ENCODE results near the gene MBP. TPM values are rescaled to one million over a fixed set of nuclear protein-coding genes. Genes with fewer than 3 reads are reported as not detected.
"Not testable (repeated sequence)": the region's sequence is repeated elsewhere in the genome, so short reads cannot be mapped to it uniquely, and the experiment has no call there.

The MBP gene
- polyA plus RNA-seq, 1 donor: 28.8 TPM

- H3K36me3 ChIP-seq (ENCODE audit: control insufficient read depth, insufficient read depth, low read length): peaks cover 12% of the 10 kb centered on the region
- not testable (repeated sequence) for H3K27me3 ChIP-seq (ENCODE audit: control insufficient read depth, insufficient read depth, low read length); H3K4me3 ChIP-seq (ENCODE audit: low read length); H3K27ac ChIP-seq (ENCODE audit: low read length); DNase-seq; H3K9me3 ChIP-seq (ENCODE audit: control insufficient read depth, low read depth, low read length); H3K4me1 ChIP-seq (ENCODE audit: control insufficient read depth, insufficient read depth, low read length)
Measured at GRCh38 chr18:76967299-76967698, 165.3 kb downstream of the MBP start.

GRCh38 chr18:76965555-76966151, 166.9 kb downstream of the MBP start:
- H3K27ac ChIP-seq (ENCODE audit: low read length); H3K9me3 ChIP-seq (ENCODE audit: control insufficient read depth, low read depth, low read length); H3K4me1 ChIP-seq (ENCODE audit: control insufficient read depth, insufficient read depth, low read length); H3K27me3 ChIP-seq (ENCODE audit: control insufficient read depth, insufficient read depth, low read length); H3K4me3 ChIP-seq (ENCODE audit: low read length); DNase-seq: not testable (repeated sequence)
- WGBS (ENCODE audit: insufficient coverage, low lambda C conversion rate): no CpG with 5 or more reads among the region's 11 CpGs
- peaks cover 19% of the 10 kb centered on the region for H3K36me3 ChIP-seq (ENCODE audit: control insufficient read depth, insufficient read depth, low read length)

- no peak overlapping the region for H3K4me3 ChIP-seq (ENCODE audit: low read length)
- H3K27ac ChIP-seq (ENCODE audit: low read length): no peak overlapping the region
- H3K4me1 ChIP-seq (ENCODE audit: control insufficient read depth, insufficient read depth, low read length): no peaks in the 10 kb centered on the region
- H3K36me3 ChIP-seq (ENCODE audit: control insufficient read depth, insufficient read depth, low read length): peaks cover 32% of the 10 kb centered on the region
- WGBS (ENCODE audit: insufficient coverage, low lambda C conversion rate): 100% methylated on average over 1 of the region's 2 CpGs
- H3K27me3 ChIP-seq (ENCODE audit: control insufficient read depth, insufficient read depth, low read length): no peaks in the 10 kb centered on the region
- no peak for DNase-seq
- H3K9me3 ChIP-seq (ENCODE audit: control insufficient read depth, low read depth, low read length): no peaks in the 10 kb centered on the region
Measured at GRCh38 chr18:76963936-76964335, 168.6 kb downstream of the MBP start.

GRCh38 chr18:76962851-76963250, 169.7 kb downstream of the MBP start:
- Histone ChIP-seq H3K27me3 (ENCODE audit: control insufficient read depth, insufficient read depth, low read length) (no peaks in the 10 kb centered on the region), H3K4me1 (ENCODE audit: control insufficient read depth, insufficient read depth, low read length) (no peaks in the 10 kb centered on the region), H3K36me3 (ENCODE audit: control insufficient read depth, insufficient read depth, low read length) (peaks cover 41% of the 10 kb centered on the region), H3K4me3 (ENCODE audit: low read length) (no peak overlapping the region), H3K9me3 (ENCODE audit: control insufficient read depth, low read depth, low read length) (no peaks in the 10 kb centered on the region), H3K27ac (ENCODE audit: low read length) (no peak overlapping the region)
- DNase-seq: no peak
- 86% methylated on average over 1 of the region's 1 CpG for WGBS (ENCODE audit: insufficient coverage, low lambda C conversion rate)

- H3K4me3 ChIP-seq (ENCODE audit: low read length): no peak overlapping the region
- whole genome bisulfite sequencing (ENCODE audit: insufficient coverage, low lambda C conversion rate): 93% methylated on average over 3 of the region's 16 CpGs
- no peaks in the 10 kb centered on the region for H3K9me3 ChIP-seq (ENCODE audit: control insufficient read depth, low read depth, low read length)
- H3K4me1 ChIP-seq (ENCODE audit: control insufficient read depth, insufficient read depth, low read length): no peaks in the 10 kb centered on the region
- peaks cover 53% of the 10 kb centered on the region for H3K36me3 ChIP-seq (ENCODE audit: control insufficient read depth, insufficient read depth, low read length)
- no peaks in the 10 kb centered on the region for H3K27me3 ChIP-seq (ENCODE audit: control insufficient read depth, insufficient read depth, low read length)
- no peak for DNase-seq
- H3K27ac ChIP-seq (ENCODE audit: low read length): no peak overlapping the region
Measured at GRCh38 chr18:76960528-76961035, 172.0 kb downstream of the MBP start.

- Histone ChIP-seq H3K4me1 (ENCODE audit: control insufficient read depth, insufficient read depth, low read length) (no peaks in the 10 kb centered on the region), H3K36me3 (ENCODE audit: control insufficient read depth, insufficient read depth, low read length) (peaks cover 55% of the 10 kb centered on the region)
Measured at GRCh38 chr18:76959605-76960004, 173.0 kb downstream of the MBP start.

GRCh38 chr18:76958692-76959341, 173.8 kb downstream of the MBP start:
- DNase-seq: no peak
- Histone ChIP-seq H3K36me3 (ENCODE audit: control insufficient read depth, insufficient read depth, low read length) (peaks cover 55% of the 10 kb centered on the region), H3K27ac (ENCODE audit: low read length) (no peak overlapping the region), H3K4me3 (ENCODE audit: low read length) (no peak overlapping the region), H3K9me3 (ENCODE audit: control insufficient read depth, low read depth, low read length) (no peaks in the 10 kb centered on the region), H3K4me1 (ENCODE audit: control insufficient read depth, insufficient read depth, low read length) (no peaks in the 10 kb centered on the region), H3K27me3 (ENCODE audit: control insufficient read depth, insufficient read depth, low read length) (no peaks in the 10 kb centered on the region)
- WGBS (ENCODE audit: insufficient coverage, low lambda C conversion rate): no CpG with 5 or more reads among the region's 16 CpGs

More at GRCh38 chr18:76959605-76960004, 173.0 kb downstream of the MBP start:
- WGBS (ENCODE audit: insufficient coverage, low lambda C conversion rate): 100% methylated on average over 3 of the region's 8 CpGs
- no peaks in the 10 kb centered on the region for H3K9me3 ChIP-seq (ENCODE audit: control insufficient read depth, low read depth, low read length)
- H3K27me3 ChIP-seq (ENCODE audit: control insufficient read depth, insufficient read depth, low read length): no peaks in the 10 kb centered on the region
- H3K4me3 ChIP-seq (ENCODE audit: low read length): no peak overlapping the region
- no peak for DNase-seq
- no peak overlapping the region for H3K27ac ChIP-seq (ENCODE audit: low read length)

- no peaks in the 10 kb centered on the region for H3K9me3 ChIP-seq (ENCODE audit: control insufficient read depth, low read depth, low read length)
- no peak overlapping the region for H3K27ac ChIP-seq (ENCODE audit: low read length)
- H3K27me3 ChIP-seq (ENCODE audit: control insufficient read depth, insufficient read depth, low read length): no peaks in the 10 kb centered on the region
- H3K36me3 ChIP-seq (ENCODE audit: control insufficient read depth, insufficient read depth, low read length): peaks cover 56% of the 10 kb centered on the region
- DNase-seq: no peak
- H3K4me3 ChIP-seq (ENCODE audit: low read length): no peak overlapping the region
- no peaks in the 10 kb centered on the region for H3K4me1 ChIP-seq (ENCODE audit: control insufficient read depth, insufficient read depth, low read length)
- WGBS (ENCODE audit: insufficient coverage, low lambda C conversion rate): 88% methylated on average over 3 of the region's 18 CpGs
Measured at GRCh38 chr18:76957384-76958355, 174.9 kb downstream of the MBP start.

- Histone ChIP-seq H3K9me3 (ENCODE audit: control insufficient read depth, low read depth, low read length) (no peaks in the 10 kb centered on the region), H3K4me1 (ENCODE audit: control insufficient read depth, insufficient read depth, low read length) (no peaks in the 10 kb centered on the region), H3K36me3 (ENCODE audit: control insufficient read depth, insufficient read depth, low read length) (peaks cover 60% of the 10 kb centered on the region), H3K4me3 (ENCODE audit: low read length) (no peak overlapping the region), H3K27ac (ENCODE audit: low read length) (no peak overlapping the region), H3K27me3 (ENCODE audit: control insufficient read depth, insufficient read depth, low read length) (no peaks in the 10 kb centered on the region)
- DNase-seq: no peak
- WGBS (ENCODE audit: insufficient coverage, low lambda C conversion rate): no CpG with 5 or more reads among the region's 11 CpGs
Measured at GRCh38 chr18:76956648-76957047, 175.9 kb downstream of the MBP start.

- Histone ChIP-seq H3K27ac (ENCODE audit: low read length) (no peak overlapping the region), H3K36me3 (ENCODE audit: control insufficient read depth, insufficient read depth, low read length) (peaks cover 60% of the 10 kb centered on the region), H3K4me1 (ENCODE audit: control insufficient read depth, insufficient read depth, low read length) (no peaks in the 10 kb centered on the region), H3K27me3 (ENCODE audit: control insufficient read depth, insufficient read depth, low read length) (no peaks in the 10 kb centered on the region), H3K4me3 (ENCODE audit: low read length) (no peak overlapping the region), H3K9me3 (ENCODE audit: control insufficient read depth, low read depth, low read length) (no peaks in the 10 kb centered on the region)
- DNase-seq: no peak
- 100% methylated on average over 1 of the region's 28 CpGs for WGBS (ENCODE audit: insufficient coverage, low lambda C conversion rate)
Measured at GRCh38 chr18:76955524-76956170, 176.9 kb downstream of the MBP start.

All from large intestine (tissue), 3 donors.